HepG2 (cell line): ENCODE results near the gene CNOT1. TPM values are rescaled to one million over a fixed set of nuclear protein-coding genes. Genes with fewer than 3 reads are reported as not detected.
A peak's percentile ranks its signal among the peaks of the same experiment; 100 is the strongest.

ENCODE experiments used
- ATAC-seq: fragments of 200-7000 bp; cut with Tn5 transposase; 3 replicates; pipeline ENCODE4 v1.9.1; 2020; ENCODE audit warnings: mild to moderate bottlenecking, moderate library complexity
- BruUV-seq: library from RNA; stranded (reverse); fragments of 400-500 nt; replicated peaks from 2 replicates; lab custom pipeline; 2021; lab: Mats Ljungman, UMichigan
- CTCF ChIA-PET: fragments of 300-600 bp; formaldehyde crosslinking; extraction: SDS; loops from one replicate; lab custom pipeline; 2021; ENCODE audit warnings: low total read pairs, inconsistent platforms, low intra/inter-chr PET ratio; lab: Yijun Ruan, JAX
- POLR2A ChIA-PET: fragments of 350-600 bp; sonication (Branson Sonifier 250); formaldehyde crosslinking; loops from one replicate; lab custom pipeline; 2020; ENCODE audit warnings: antibody characterized with exemption, inconsistent platforms; lab: Yijun Ruan, JAX
- DNase-seq: peaks from one replicate; pipeline ENCODE4 v3.0.0-alpha.2; 2015; ENCODE audit warnings: low spot score
- FAIRE-seq: peaks from 3 replicates; lab custom pipeline; 2011; peaks lifted over from hg19 to GRCh38; lab: Jason Lieb, UNC
- H2AFZ ChIP-seq: one replicate; pipeline ENCODE4 v1.6.1; 2011; ENCODE audit warnings: low read length, inconsistent platforms
- H3K27ac ChIP-seq: fragments of 300-600 bp; 3 replicates; pipeline ENCODE4 v1.8.0; 2011; ENCODE audit warnings: mixed run types, mild to moderate bottlenecking, mixed read lengths, low read length, inconsistent platforms; ENCODE audit not compliant: insufficient read depth; ENCODE audit errors: extremely low read length
- H3K27me3 ChIP-seq, 2 experiments: fragments of 200-600 bp in 1 of 2; 2 replicates in 1 of 2; 3 replicates in 1 of 2; pipeline versions ENCODE4 v1.6.0 to v1.8.0; 2011; ENCODE audit warnings: low read length in 2 of 2, mild to moderate bottlenecking in 2 of 2, moderate library complexity in 2 of 2, inconsistent platforms in 1 of 2; ENCODE audit not compliant: insufficient read depth in 2 of 2, control insufficient read depth in 1 of 2
- H3K36me3 ChIP-seq, 2 experiments: fragments of 200-600 bp in 1 of 2; replicated peaks in 1 of 2; 2 replicates in 1 of 2; 3 replicates in 1 of 2; pipeline versions ENCODE4 v1.5.1 to v1.8.0; 2011; ENCODE audit warnings: low read length in 2 of 2, inconsistent platforms in 1 of 2; ENCODE audit not compliant: insufficient read depth in 2 of 2, control insufficient read depth in 1 of 2
- H3K4me1 ChIP-seq: 2 replicates; pipeline ENCODE4 v1.5.1; 2012; ENCODE audit warnings: low read length, inconsistent platforms; ENCODE audit not compliant: insufficient read depth
- H3K4me2 ChIP-seq: 2 replicates; pipeline ENCODE4 v1.6.0; 2011; ENCODE audit warnings: low read depth, low read length, inconsistent platforms
- H3K4me3 ChIP-seq, 3 experiments: fragments of 200-600 bp in 1 of 3; sonication (generic), shearing (Covaris generic) in 1 of 3; replicated peaks in 1 of 3; 2 replicates each; pipeline ENCODE4 v1.5.1; 2011 to 2016; ENCODE audit warnings: low read length in 3 of 3, inconsistent platforms in 2 of 3, low read depth in 2 of 3, mild to moderate bottlenecking in 2 of 3, control low read depth in 1 of 3, mixed read lengths in 1 of 3; ENCODE audit not compliant: insufficient read depth in 1 of 3
- H3K79me2 ChIP-seq: one replicate; pipeline ENCODE4 v1.6.1; 2011; ENCODE audit warnings: low read length, inconsistent platforms; ENCODE audit not compliant: insufficient read depth
- H3K9ac ChIP-seq: 2 replicates; pipeline ENCODE4 v1.6.0; 2011; ENCODE audit warnings: mild to moderate bottlenecking, low read depth, low read length, inconsistent platforms; ENCODE audit not compliant: insufficient read depth
- H3K9me3 ChIP-seq: 2 replicates; pipeline ENCODE4 v1.5.1; 2012; ENCODE audit warnings: mild to moderate bottlenecking, low read length
- H4K20me1 ChIP-seq: 2 replicates; pipeline ENCODE4 v1.6.0; 2011; ENCODE audit warnings: inconsistent platforms, mild to moderate bottlenecking, low read length, moderate library complexity; ENCODE audit not compliant: insufficient read depth
- KAT7 ChIP-seq: IDR thresholded peaks from 2 replicates; pipeline ENCODE4 v1.6.1; 2018; ENCODE audit warnings: borderline replicate concordance, missing compliant biosample characterization
- SMAD9 ChIP-seq: sonication (generic); formaldehyde crosslinking; IDR thresholded peaks from 2 replicates; pipeline ENCODE4 v1.5.1; 2020; ENCODE audit warnings: mild to moderate bottlenecking, missing genetic modification reagents
- SMC3 ChIP-seq: IDR thresholded peaks from 2 replicates; pipeline ENCODE4 v1.6.1; 2011; ENCODE audit warnings: low read length, improper control_type of control experiment
- STAG1 ChIP-seq: sonication (generic); formaldehyde crosslinking; IDR thresholded peaks from 2 replicates; pipeline ENCODE4 v1.4.0; 2020; ENCODE audit warnings: missing genetic modification reagents
- TEAD3 ChIP-seq: optimal IDR thresholded peaks from 2 replicates; pipeline ENCODE3; 2016; ENCODE audit warnings: borderline replicate concordance
- ZNF12 ChIP-seq: sonication (generic); formaldehyde crosslinking; IDR thresholded peaks from 2 replicates; pipeline ENCODE4 v1.5.0; 2020; ENCODE audit warnings: missing genetic modification reagents
- WGBS: methylation state at CpG from one replicate; pipeline ENCODE4 v1.1.6; 2017; ENCODE audit warnings: low lambda C conversion rate; 5-methylcytosine and 5-hydroxymethylcytosine counted together
- in situ Hi-C: cut with HindIII; loops from 2 replicates; pipeline ENCODE4 v1.10.0; 2017; ENCODE audit warnings: low pct_unique_long_range_greater_than_20kb; ENCODE audit not compliant: extremely low pct_ligation_motif_present
- intact Hi-C: fragments of 100-400 bp; cut with micrococcal nuclease; formaldehyde crosslinking; loops from one replicate; pipeline ENCODE4 v1.10.0; 2022; ENCODE audit not compliant: unreplicated experiment
- polyA plus RNA-seq, 8 experiments: library from polyadenylated mRNA; depleted of rRNA in 3 of 8; stranded (reverse) in 7 of 8; unstranded in 1 of 8; fragments of >200 nt; fragmentation: Illumina TruSeq in 4 of 8; extraction: Trizol in 4 of 8; gene quantifications; 2 replicates each; pipeline versions ENCODE4 v1.2.1 to v1.2.3, GENCODE V29; 2011 to 2016; ENCODE audit warnings: low read depth in 4 of 8, missing spikeins in 1 of 8, mixed read lengths in 1 of 8; ENCODE audit not compliant: insufficient read depth in 1 of 8
- total RNA-seq, 5 experiments: library from RNA; depleted of rRNA; stranded (reverse); fragments of >200 nt; fragmentation: Illumina TruSeq; extraction: Trizol; gene quantifications; 2 replicates each; pipeline ENCODE4 v1.2.3, GENCODE V29; 2016; ENCODE audit warnings: low read depth in 1 of 5
- TF ChIP-seq, protein P1 (sequence below): sonication (generic); formaldehyde crosslinking; IDR thresholded peaks from 2 replicates; pipeline ENCODE4 v1.5.1; 2020; ENCODE audit warnings: mild to moderate bottlenecking, moderate library complexity, missing genetic modification reagents
- TF ChIP-seq, protein P2 (sequence below): sonication (generic); formaldehyde crosslinking; IDR thresholded peaks from 2 replicates; pipeline ENCODE4 v1.8.1; 2023; ENCODE audit warnings: mild to moderate bottlenecking, inconsistent platforms, moderate library complexity, missing genetic modification reagents, borderline replicate concordance
- TF ChIP-seq, protein P3 (sequence below): sonication (generic); formaldehyde crosslinking; IDR thresholded peaks from 2 replicates; pipeline ENCODE4 v1.5.0; 2020; ENCODE audit warnings: mild to moderate bottlenecking, missing genetic modification reagents, moderate library complexity
- TF ChIP-seq, protein P4 (sequence below): sonication (generic); IDR thresholded peaks from 2 replicates; pipeline ENCODE4 v1.6.1; 2016; ENCODE audit warnings: low read depth, borderline replicate concordance

Gene CNOT1
- total and polyA plus RNA-seq, 2 of the 13 experiments (the other 11 are each of a cell fraction or from before 2014, with no cell fraction given), result 188 to 232 TPM

DNA sequence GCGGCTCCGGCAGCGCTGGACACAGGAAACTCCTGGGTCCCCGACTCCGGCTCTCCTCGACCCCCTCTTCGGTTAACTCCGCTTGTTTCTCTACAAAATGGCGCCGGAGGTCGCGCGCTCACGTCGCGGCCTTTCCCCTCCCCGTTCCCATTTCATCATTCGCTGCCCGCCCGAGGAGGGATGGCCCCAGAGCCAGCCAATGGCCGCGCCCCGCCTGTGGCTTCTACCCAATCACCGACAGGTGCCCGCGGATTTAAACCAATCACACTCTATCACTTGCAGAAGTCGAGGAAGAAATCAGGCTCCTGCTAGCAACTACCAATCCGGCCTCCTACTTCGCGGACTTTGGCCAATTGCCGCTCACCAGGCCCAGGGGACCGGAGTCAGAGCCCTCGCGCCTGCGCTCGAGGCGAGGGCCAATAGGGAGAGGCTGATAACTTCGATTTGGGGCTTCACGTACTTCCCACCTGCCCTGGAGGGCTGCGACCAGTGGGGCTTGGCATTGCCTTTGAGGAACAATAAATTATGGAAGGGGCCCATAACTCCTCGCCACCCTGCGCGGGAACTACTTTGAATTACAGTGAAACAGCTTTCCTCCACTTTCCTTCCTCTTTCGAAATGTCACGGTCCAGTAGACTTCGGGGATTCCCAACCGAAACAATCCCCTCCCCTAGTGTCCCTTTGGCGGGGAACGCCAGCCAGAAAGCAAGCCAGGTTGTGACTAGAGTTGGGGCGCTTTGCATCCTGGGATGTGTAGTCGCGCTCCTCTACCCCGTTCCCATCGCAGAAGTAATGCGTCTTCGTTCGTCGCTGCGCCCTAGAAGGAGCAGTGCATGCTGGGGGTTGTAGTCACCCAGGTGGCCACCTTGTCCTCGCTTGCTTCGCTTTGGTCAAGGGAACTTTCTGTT lies at the start of gene CNOT1 (continued):
- TF ChIP-seq, protein P1, sequence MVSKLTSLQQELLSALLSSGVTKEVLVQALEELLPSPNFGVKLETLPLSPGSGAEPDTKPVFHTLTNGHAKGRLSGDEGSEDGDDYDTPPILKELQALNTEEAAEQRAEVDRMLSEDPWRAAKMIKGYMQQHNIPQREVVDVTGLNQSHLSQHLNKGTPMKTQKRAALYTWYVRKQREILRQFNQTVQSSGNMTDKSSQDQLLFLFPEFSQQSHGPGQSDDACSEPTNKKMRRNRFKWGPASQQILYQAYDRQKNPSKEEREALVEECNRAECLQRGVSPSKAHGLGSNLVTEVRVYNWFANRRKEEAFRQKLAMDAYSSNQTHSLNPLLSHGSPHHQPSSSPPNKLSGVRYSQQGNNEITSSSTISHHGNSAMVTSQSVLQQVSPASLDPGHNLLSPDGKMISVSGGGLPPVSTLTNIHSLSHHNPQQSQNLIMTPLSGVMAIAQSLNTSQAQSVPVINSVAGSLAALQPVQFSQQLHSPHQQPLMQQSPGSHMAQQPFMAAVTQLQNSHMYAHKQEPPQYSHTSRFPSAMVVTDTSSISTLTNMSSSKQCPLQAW (CRISPR knock-in tag), result peak; percentile 76
- TF ChIP-seq TEAD3, result peak; percentile 48
- peak; percentile 63; the same call in 1 of the 2 replicates for TF ChIP-seq KAT7 (CRISPR knock-in tag)
- TF ChIP-seq, protein P2, sequence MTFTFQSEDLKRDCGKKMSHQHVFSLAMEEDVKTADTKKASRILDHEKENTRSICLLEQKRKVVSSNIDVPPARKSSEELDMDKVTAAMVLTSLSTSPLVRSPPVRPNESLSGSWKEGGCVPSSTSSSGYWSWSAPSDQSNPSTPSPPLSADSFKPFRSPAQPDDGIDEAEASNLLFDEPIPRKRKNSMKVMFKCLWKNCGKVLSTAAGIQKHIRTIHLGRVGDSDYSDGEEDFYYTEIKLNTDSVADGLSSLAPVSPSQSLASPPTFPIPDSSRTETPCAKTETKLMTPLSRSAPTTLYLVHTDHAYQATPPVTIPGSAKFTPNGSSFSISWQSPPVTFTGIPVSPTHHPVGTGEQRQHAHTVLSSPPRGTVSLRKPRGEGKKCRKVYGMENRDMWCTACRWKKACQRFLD, result peak; percentile 76; the same call in 1 of the 2 replicates
- TF ChIP-seq ZNF12, result peak; percentile 48
- TF ChIP-seq, all 625 proteins: peak for 366

DNA sequence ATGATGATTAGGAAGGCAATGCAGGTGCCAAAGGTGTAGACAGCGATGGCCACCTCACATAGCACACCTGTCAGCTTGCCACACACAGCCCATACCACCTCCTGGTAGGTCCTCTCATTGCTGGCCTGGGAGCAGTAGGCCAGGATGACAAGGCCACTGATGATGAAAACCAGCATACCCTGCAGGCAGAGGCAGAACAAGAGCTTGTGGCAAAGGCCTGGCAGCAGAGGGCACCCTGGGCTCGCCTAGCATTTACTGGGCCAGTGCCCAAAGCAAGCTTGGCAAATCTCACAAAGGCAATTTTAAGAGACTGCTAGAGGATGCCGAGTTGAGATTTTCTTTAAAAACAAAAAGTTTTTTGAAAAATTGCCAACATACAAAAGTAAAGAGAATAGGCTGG lies 49.1 kb upstream of the CNOT1 start:
- no TSS peak for BruUV-seq
- FAIRE-seq (no peak), DNase-seq (no peak), ATAC-seq (peak; percentile 23; the same call in 2 of the 3 replicates)
- Histone ChIP-seq H3K36me3 (peaks cover 9 to 33% of the 10 kb centered on the region in 2 experiments), H3K4me2 (no peak overlapping the region), H3K4me1 (peaks cover 11% of the 10 kb centered on the region), H3K27me3 (no peaks in the 10 kb centered on the region), H4K20me1 (no peaks in the 10 kb centered on the region), H3K9me3 (no peaks in the 10 kb centered on the region), H3K27ac (no peak overlapping the region), H3K79me2 (peaks cover 2% of the 10 kb centered on the region), H3K9ac (no peak overlapping the region), H2AFZ (no peak overlapping the region), H3K4me3 (no peak overlapping the region)
- CTCF ChIA-PET, result interaction anchor here (1.3 kb wide), 1 partner anchor 77 kb away, joined by 9 read pairs; no protein-coding TSS in a partner anchor
- intact Hi-C loops, result loop anchor here (1.0 kb wide), 1 partner anchor 78 kb away; no protein-coding TSS in a partner anchor
- TF ChIP-seq, protein P3, sequence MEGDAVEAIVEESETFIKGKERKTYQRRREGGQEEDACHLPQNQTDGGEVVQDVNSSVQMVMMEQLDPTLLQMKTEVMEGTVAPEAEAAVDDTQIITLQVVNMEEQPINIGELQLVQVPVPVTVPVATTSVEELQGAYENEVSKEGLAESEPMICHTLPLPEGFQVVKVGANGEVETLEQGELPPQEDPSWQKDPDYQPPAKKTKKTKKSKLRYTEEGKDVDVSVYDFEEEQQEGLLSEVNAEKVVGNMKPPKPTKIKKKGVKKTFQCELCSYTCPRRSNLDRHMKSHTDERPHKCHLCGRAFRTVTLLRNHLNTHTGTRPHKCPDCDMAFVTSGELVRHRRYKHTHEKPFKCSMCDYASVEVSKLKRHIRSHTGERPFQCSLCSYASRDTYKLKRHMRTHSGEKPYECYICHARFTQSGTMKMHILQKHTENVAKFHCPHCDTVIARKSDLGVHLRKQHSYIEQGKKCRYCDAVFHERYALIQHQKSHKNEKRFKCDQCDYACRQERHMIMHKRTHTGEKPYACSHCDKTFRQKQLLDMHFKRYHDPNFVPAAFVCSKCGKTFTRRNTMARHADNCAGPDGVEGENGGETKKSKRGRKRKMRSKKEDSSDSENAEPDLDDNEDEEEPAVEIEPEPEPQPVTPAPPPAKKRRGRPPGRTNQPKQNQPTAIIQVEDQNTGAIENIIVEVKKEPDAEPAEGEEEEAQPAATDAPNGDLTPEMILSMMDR (CRISPR knock-in tag), result peak; percentile 38
- peak; percentile 62 for TF ChIP-seq STAG1 (CRISPR knock-in tag)
- no peak for TF ChIP-seq SMAD9 (CRISPR knock-in tag)
- TF ChIP-seq, protein P4, sequence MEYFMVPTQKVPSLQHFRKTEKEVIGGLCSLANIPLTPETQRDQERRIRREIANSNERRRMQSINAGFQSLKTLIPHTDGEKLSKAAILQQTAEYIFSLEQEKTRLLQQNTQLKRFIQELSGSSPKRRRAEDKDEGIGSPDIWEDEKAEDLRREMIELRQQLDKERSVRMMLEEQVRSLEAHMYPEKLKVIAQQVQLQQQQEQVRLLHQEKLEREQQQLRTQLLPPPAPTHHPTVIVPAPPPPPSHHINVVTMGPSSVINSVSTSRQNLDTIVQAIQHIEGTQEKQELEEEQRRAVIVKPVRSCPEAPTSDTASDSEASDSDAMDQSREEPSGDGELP, result no peak
- TF ChIP-seq SMC3, result peak; percentile 32; the same call in 1 of the 2 replicates
- 89% methylated on average over 3 of the region's 3 CpGs for WGBS
- POLR2A ChIA-PET, result no interaction called here
- in situ Hi-C loops, result no loop called here
